Activated naive CD4-positive, alpha-beta T cell treated with anti-CD3 and anti-CD28 coated beads for 36 hours (primary cell): ENCODE results near the gene SCML2. TPM values are rescaled to one million over a fixed set of nuclear protein-coding genes. Genes with fewer than 3 reads are reported as not detected.
"Not testable (repeated sequence)": the region's sequence is repeated elsewhere in the genome, so short reads cannot be mapped to it uniquely, and the experiment has no call there.

Experiments used
- CTCF ChIA-PET: fragments of 350-600 bp; sonication (Branson Sonifier 250); formaldehyde crosslinking; loops from one replicate; lab custom pipeline; 2021; ENCODE audit warnings: antibody characterized with exemption; lab: Charles Lee
- DNase-seq: peaks from one replicate; pipeline ENCODE4 v3.0.0-alpha.2; 2020
- H3K27ac Mint-ChIP-seq: one replicate; pipeline ENCODE4 v1.8.0; 2021; ENCODE audit warnings: mild to moderate bottlenecking, mixed read lengths
- H3K27me3 Mint-ChIP-seq: one replicate; pipeline ENCODE4 v1.8.0; 2021; ENCODE audit warnings: low read depth, mixed read lengths
- H3K36me3 Mint-ChIP-seq: one replicate; pipeline ENCODE4 v1.8.0; 2021; ENCODE audit warnings: low read depth, mixed read lengths
- H3K4me1 Mint-ChIP-seq: one replicate; pipeline ENCODE4 v1.8.0; 2021; ENCODE audit warnings: low read depth, mixed read lengths
- H3K4me3 Mint-ChIP-seq: one replicate; pipeline ENCODE4 v1.8.0; 2021; ENCODE audit warnings: mild to moderate bottlenecking, moderate library complexity, mixed read lengths
- H3K9me3 Mint-ChIP-seq: one replicate; pipeline ENCODE4 v1.8.0; 2021; ENCODE audit warnings: mixed read lengths
- intact Hi-C: fragments of 100-400 bp; cut with micrococcal nuclease; formaldehyde crosslinking; loops from one replicate; pipeline ENCODE4 v1.15.1; 2023
- total RNA-seq, 2 experiments: library from RNA; stranded (reverse); gene quantifications; one replicate each; pipeline ENCODE4 v1.2.3, GENCODE V29; 2021

Gene SCML2
- total RNA-seq, result 1 to 10 TPM; 4.6 to 5.1 TPM

DNA sequence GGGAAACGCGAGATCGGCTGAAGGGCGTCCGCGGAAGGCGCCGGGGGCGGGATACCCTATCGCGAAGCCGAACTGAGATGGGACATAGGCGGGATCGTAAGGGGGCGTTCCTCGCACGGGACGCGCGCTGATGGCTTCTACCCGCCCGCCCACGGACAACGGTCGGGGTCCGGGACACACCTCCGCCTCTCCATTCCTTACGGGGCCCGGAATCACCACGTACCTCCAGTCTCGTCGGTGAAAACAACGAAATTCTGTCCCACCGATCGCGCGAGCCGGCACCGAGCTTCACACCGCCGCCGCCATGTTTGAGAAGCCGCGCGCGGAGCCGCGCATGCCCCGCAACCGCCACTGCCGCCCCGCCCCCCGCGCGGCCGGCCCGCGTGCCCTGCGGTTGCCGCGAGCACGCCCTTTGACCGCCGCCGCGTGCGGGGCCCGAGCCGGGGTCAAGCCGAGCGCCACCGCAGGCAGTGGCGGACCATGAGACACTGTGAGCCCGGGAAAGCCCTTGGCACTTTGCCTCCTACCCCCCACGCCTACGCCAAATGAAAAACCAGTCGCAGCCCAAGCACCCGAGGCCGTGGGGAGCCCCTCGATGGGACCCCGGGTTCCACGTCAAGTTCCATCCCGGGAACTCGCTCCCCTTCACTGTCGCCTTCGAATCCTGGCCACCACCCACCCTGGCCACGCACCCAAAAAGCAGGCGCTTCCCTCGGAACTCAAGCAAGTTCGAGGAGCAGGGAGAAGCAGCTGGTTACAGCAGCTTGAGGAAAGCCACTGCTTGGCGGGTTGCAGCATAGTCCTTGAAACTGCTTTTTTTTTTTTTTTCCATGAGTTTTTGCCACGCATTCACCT, at the start of gene SCML2:
SCML2 (minus strand) TSS at position 320 of the 855 bp plus-strand sequence. CDS start 20,617 bp downstream, outside the sequence.
- Mint-ChIP-seq H3K9me3 (no peaks in the 10 kb centered on the region), H3K36me3 (no peaks in the 10 kb centered on the region), H3K4me3 (peak within 1 kb of the TSS; percentile 72), H3K4me1 (peaks cover 6% of the 10 kb centered on the region), H3K27ac (no peak within 1 kb of the TSS), H3K27me3 (peaks cover 15% of the 10 kb centered on the region)
- intact Hi-C loops, result loop anchor here (1.0 to 2.0 kb wide), 2 partner anchors 70 to 617 kb away; partner anchors contain the start of genes CDKL5 and SCML1
- peak; percentile 40 for DNase-seq
- CTCF ChIA-PET, result interaction anchor here (0.7 to 1.3 kb wide), 4 partner anchors 16 to 609 kb away, joined by 3 to 4 read pairs (median 3); no protein-coding TSS in a partner anchor

DNA sequence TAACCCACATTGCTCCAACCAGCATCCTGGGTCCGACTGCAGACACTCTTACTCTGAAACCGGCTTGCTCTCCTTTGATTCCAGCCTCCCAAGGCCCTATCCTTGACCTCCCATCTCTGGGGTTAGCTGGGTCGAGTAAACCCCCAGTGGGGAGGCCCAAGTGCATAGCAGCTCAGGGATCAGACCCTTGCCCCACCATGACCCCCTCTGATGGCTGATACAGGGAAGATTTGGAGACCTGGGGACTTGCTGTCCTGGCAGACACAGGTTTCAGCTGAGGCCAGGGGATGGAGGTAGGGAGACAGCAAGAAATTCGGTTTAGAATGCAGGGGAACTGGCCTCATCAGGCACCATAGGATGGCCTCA, 47.3 kb upstream of the SCML2 start:
- H3K36me3 Mint-ChIP-seq, result no peaks in the 10 kb centered on the region
- H3K4me3 Mint-ChIP-seq, result no peak overlapping the region
- no peak for DNase-seq
- no peaks in the 10 kb centered on the region for H3K27me3 Mint-ChIP-seq
- intact Hi-C loops, result no loop called here
- no peaks in the 10 kb centered on the region for H3K9me3 Mint-ChIP-seq
- CTCF ChIA-PET, result interaction anchor here (0.8 kb wide), 1 partner anchor 12 kb away, joined by 3 read pairs; no protein-coding TSS in a partner anchor
- H3K27ac Mint-ChIP-seq, result no peak overlapping the region
- H3K4me1 Mint-ChIP-seq, result no peaks in the 10 kb centered on the region

DNA sequence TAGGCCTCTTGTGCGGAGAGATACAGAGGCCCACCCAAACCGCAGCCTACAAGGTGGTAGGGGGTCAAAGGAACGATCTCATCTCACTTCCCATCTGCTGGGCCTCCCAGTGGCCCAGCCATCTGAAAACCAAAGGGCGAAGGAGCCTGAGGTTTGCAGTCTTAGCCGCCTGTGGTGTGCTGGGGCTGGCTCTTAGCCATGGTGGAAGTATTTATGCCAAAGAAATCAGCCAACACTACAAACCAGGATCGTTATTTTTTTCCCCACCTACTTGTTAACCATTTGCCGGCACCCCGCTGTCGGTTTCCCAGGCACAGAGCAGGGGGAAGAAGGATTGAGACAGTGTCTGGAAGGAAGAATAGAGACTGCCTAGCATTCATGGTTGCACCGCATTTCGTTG, 40.0 kb upstream of the SCML2 start:
- Mint-ChIP-seq H3K27ac (no peak overlapping the region), H3K36me3 (no peaks in the 10 kb centered on the region), H3K4me3 (no peak overlapping the region), H3K9me3 (no peaks in the 10 kb centered on the region), H3K27me3 (no peaks in the 10 kb centered on the region), H3K4me1 (no peaks in the 10 kb centered on the region)
- CTCF ChIA-PET, result no interaction called here
- intact Hi-C loops, result loop anchor here (5.0 kb wide), 4 partner anchors 493 to 728 kb away; partner anchors contain the start of gene ADGRG2
- DNase-seq, result no peak

DNA sequence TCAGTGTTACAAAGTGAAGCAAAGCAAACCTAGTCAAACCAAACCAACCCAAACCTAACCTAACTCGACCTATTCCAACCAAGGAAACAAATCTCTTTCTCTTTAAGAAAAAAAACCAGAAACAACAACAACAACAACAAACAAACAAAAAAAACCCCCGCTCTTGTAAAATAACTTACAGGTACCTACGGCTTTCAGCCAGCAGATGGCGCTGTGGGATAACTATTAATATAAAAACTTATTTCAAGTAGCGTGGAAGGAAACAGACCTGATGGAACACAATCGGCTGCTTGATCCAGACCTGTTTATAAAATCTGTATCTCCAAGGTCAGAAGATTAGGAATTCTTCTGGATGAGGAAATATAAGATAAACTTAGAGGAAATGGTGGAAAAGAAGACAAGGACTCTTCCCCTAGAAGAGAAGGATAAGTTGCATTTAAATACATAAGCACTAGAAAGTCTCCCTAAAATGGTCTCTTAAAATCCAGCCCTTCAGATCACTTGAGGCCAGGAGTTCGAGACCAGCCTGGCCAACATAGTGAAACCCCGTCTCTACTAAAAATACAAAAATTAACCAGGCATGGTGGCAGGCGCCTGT, 36.6 kb upstream of the SCML2 start:
- CTCF ChIA-PET, result interaction anchor here (0.6 to 2.1 kb wide), 2 partner anchors 230 to 495 kb away, joined by 3 to 8 read pairs; no protein-coding TSS in a partner anchor
- Mint-ChIP-seq H3K27ac (no peak overlapping the region), H3K9me3 (no peaks in the 10 kb centered on the region), H3K36me3 (no peaks in the 10 kb centered on the region), H3K27me3 (no peaks in the 10 kb centered on the region), H3K4me1 (no peaks in the 10 kb centered on the region), H3K4me3 (no peak overlapping the region)
- peak; percentile 70 for DNase-seq
- intact Hi-C loops, result loop anchor here (1.0 to 5.0 kb wide), 5 partner anchors 496 to 943 kb away; partner anchors contain the start of gene ADGRG2

DNA sequence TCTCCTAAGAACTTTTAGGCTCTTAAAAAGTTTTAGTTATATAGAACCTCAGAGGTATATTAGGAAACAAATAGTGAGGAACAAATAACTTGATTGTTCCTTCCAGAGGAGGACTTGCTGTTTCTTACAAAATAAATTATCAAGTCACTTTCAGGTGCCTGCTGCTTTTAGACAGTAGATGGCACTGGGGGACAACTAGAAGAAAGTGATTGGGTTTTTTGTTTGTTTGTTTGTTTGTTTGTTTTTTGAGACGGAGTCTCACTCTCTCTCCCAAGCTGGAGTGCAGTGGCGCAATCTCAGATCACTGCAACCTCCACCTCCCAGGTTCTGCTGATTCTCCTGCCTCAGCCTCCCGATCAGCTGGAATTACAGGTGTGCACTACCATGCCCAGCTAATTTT, 35.5 kb upstream of the SCML2 start:
- no peak for DNase-seq
- Mint-ChIP-seq H3K4me1 (no peaks in the 10 kb centered on the region), H3K4me3 (no peak overlapping the region), H3K9me3 (no peaks in the 10 kb centered on the region), H3K36me3 (no peaks in the 10 kb centered on the region), H3K27me3 (no peaks in the 10 kb centered on the region), H3K27ac (no peak overlapping the region)
- CTCF ChIA-PET, result interaction anchor here (0.7 to 2.1 kb wide), 3 partner anchors 11 to 496 kb away, joined by 3 to 8 read pairs (median 3); no protein-coding TSS in a partner anchor
- intact Hi-C loops, result loop anchor here (5.0 kb wide), 4 partner anchors 497 to 732 kb away; partner anchors contain the start of gene ADGRG2

DNA sequence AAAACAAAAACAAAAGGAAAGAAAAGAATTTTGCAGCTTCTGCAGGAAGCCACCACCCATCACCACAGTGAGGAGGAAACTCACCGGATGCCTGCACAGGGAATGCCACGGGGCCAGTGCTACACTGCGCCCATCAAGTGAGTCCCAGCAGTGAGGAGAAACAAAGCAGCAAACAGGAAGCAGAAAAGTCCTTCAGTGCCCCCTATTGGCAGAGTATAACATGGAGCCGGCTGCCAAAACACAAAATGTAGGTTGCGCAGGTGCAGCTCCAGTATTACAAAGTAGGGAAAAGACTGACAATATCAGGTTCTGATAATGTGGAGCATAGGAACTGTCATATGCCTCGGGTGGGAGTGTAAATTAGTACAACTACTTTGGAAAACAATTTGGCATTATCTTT, 23.3 kb upstream of the SCML2 start:
- no peak overlapping the region for H3K27ac Mint-ChIP-seq
- intact Hi-C loops, result loop anchor here (1.0 to 5.0 kb wide), 4 partner anchors 432 to 630 kb away; no protein-coding TSS in a partner anchor

DNA sequence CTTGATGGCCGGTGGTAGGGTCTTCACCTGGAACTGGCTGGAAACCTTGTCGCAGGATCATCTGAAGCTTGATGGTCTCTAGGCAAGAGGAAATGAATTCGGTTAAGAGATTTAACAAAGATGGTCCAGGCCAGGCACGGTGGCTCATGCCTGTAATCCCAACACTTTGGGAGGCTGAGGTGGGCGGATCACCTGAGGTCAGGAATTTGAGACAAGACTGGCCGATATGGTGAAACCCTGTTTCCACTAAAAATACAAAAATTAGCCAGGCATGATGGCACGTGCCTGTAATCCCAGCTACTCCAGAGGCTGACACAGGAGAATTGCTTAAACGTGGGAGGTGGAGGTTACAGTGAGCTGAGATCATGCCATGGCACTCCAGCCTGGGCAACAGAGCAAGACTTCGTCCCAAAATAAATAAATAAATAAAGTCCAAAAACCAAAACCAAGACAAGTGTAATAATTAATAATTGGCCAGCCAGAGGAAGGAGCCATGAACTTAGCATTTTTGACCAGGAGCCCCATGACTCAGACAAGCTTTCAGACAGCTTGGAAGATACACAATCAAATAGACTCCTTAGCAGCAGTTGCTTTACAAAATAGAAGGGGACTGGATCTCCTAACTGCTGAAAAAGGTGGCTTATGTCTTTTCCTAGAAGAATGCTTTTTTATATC, 20.8 kb upstream of the SCML2 start:
- H3K4me3 Mint-ChIP-seq, H3K9me3 Mint-ChIP-seq, H3K27ac Mint-ChIP-seq, DNase-seq, H3K36me3 Mint-ChIP-seq, H3K27me3 Mint-ChIP-seq, CTCF ChIA-PET, H3K4me1 Mint-ChIP-seq: not testable (repeated sequence)
- intact Hi-C loops, result loop anchor here (5.0 kb wide), 1 partner anchor 628 kb away; no protein-coding TSS in a partner anchor

More for the DNA sequence above, 23.3 kb upstream of the SCML2 start:
- peaks cover 1% of the 10 kb centered on the region for H3K4me1 Mint-ChIP-seq
- H3K4me3 Mint-ChIP-seq, result no peak overlapping the region
- H3K27me3 Mint-ChIP-seq, result no peaks in the 10 kb centered on the region
- H3K36me3 Mint-ChIP-seq, result no peaks in the 10 kb centered on the region
- CTCF ChIA-PET, result interaction anchor here (0.7 to 2.1 kb wide), 6 partner anchors 24 to 632 kb away, joined by 3 to 10 read pairs (median 3); no protein-coding TSS in a partner anchor
- peak; percentile 45 for DNase-seq
- no peaks in the 10 kb centered on the region for H3K9me3 Mint-ChIP-seq

DNA sequence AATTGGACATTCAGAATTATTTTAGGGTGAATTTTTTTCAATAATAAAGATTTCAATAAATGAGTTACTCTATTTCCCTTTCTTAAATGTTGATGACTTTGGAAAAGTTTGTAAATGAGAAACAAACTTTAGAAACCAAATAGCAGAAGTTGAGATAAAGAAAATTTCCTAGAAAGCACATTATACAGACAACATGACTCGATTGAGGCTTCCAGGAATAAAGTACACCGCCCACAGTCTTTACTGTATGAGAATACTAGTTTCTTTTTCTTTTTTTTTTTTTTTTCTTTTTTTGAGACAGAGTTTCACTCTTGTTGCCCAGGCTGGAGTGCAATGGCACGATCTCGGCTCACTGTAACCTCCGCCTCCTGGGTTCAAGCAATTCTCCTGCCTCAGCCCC, 14.6 kb upstream of the SCML2 start:
- DNase-seq, H3K4me3 Mint-ChIP-seq, CTCF ChIA-PET, intact Hi-C loops, H3K9me3 Mint-ChIP-seq, H3K36me3 Mint-ChIP-seq, H3K27ac Mint-ChIP-seq, H3K4me1 Mint-ChIP-seq, H3K27me3 Mint-ChIP-seq: not testable (repeated sequence)

DNA sequence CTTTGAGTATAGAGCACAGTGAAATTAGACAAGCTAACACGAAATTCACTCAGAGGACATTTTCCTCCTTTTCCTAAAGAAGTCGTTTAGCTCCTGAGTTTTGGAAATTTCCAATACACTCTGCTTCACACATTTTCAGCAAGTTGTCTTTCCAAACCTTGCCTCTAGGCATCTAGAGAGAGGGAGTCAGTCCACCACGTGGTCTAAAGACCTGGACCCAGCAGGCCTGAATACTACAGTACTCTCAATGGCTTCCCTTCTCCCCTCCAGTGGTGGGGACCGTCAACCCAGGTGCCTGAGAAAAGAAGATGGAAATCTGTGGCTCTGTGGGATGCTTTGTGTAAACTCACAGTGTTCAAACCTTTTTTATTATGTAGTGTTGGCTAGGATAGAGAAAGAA, 13.9 kb upstream of the SCML2 start:
- intact Hi-C loops, result no loop called here
- no peaks in the 10 kb centered on the region for H3K9me3 Mint-ChIP-seq
- no peak overlapping the region for H3K4me3 Mint-ChIP-seq
- CTCF ChIA-PET, result interaction anchor here (0.6 kb wide), 1 partner anchor 168 kb away, joined by 3 read pairs; no protein-coding TSS in a partner anchor
- no peak for DNase-seq
- H3K27me3 Mint-ChIP-seq, result no peaks in the 10 kb centered on the region
- no peak overlapping the region for H3K27ac Mint-ChIP-seq
- no peaks in the 10 kb centered on the region for H3K36me3 Mint-ChIP-seq
- no peaks in the 10 kb centered on the region for H3K4me1 Mint-ChIP-seq

DNA sequence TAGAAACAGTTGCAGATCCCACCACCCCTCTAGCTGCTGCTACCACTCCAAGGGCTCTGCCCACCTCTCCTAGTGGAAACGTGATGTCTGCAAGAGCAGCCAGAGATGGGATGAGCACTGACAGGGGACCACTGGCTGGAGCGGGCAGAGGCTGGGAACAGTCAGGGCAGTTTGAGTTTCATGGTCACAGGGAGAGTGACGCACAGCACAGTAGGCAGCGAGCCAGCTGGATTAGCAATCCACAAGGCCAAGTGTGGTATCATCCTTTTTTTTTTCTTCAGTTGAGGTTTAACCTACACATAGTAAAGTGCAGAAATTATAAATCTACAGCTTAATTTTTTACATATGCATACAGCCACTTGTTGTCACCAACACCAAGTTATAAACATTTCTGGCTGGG, 6.4 kb upstream of the SCML2 start:
- CTCF ChIA-PET, result no interaction called here
- no peak for DNase-seq
- no peaks in the 10 kb centered on the region for H3K4me1 Mint-ChIP-seq
- H3K27ac Mint-ChIP-seq, result no peak overlapping the region
- no peaks in the 10 kb centered on the region for H3K9me3 Mint-ChIP-seq
- H3K36me3 Mint-ChIP-seq, result no peaks in the 10 kb centered on the region
- intact Hi-C loops, result no loop called here
- no peak overlapping the region for H3K4me3 Mint-ChIP-seq
- no peaks in the 10 kb centered on the region for H3K27me3 Mint-ChIP-seq

DNA sequence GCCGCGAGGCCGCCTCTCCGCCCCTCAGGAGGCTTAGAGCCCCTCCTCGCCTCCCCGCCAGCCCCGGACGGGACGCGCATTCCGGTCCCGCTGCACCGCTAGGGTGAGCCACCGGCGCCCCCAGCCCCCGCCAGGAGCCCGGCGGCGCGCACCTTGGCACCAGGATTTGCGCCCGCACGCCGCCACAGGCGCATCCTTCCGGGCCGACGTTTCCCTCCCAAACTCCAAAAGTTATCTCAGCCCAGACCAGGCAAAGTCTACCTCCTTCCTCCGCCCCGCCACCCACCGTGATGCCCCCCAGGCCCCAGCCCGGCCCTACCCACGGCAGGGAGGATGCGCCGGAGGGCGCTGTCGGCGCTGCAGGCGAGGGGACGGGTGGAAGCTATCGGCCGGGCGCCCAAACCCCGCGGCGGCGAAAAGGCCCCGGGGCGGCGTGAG, 538 bp downstream of the SCML2 start:
- peak; percentile 18 for DNase-seq
- H3K9me3 Mint-ChIP-seq, result no peaks in the 10 kb centered on the region
- intact Hi-C loops, result loop anchor here (1.0 to 2.0 kb wide), 2 partner anchors 71 to 617 kb away; partner anchors contain the start of genes CDKL5 and SCML1
- peaks cover 6% of the 10 kb centered on the region for H3K4me1 Mint-ChIP-seq
- H3K27me3 Mint-ChIP-seq, result peaks cover 15% of the 10 kb centered on the region
- H3K4me3 Mint-ChIP-seq, result peak overlapping the region; percentile 72
- H3K36me3 Mint-ChIP-seq, result no peaks in the 10 kb centered on the region
- no peak overlapping the region for H3K27ac Mint-ChIP-seq
- CTCF ChIA-PET, result interaction anchor here (0.7 to 1.0 kb wide), 3 partner anchors 16 to 609 kb away, joined by 3 read pairs; no protein-coding TSS in a partner anchor
